K562 (cell line): ENCODE results near the gene S100A3. TPM values are rescaled to one million over a fixed set of nuclear protein-coding genes. Genes with fewer than 3 reads are reported as not detected.
A peak's percentile ranks its signal among the peaks of the same experiment; 100 is the strongest.

Experiments
- ATF7 ChIP-seq: fragments of 450-650 bp; IDR thresholded peaks from 2 replicates; pipeline ENCODE4 v1.7.1; 2014; ENCODE audit warnings: mild to moderate bottlenecking, moderate library complexity
- CEBPZ ChIP-seq: fragments of 150-350 bp; IDR thresholded peaks from 2 replicates; pipeline ENCODE4 v1.6.1; 2014; ENCODE audit warnings: low read depth, mild to moderate bottlenecking, low read length, borderline replicate concordance
- ERF ChIP-seq: fragments of 450-650 bp; formaldehyde crosslinking; IDR thresholded peaks from 2 replicates; pipeline ENCODE4 v1.4.0; 2020; ENCODE audit warnings: mild to moderate bottlenecking, mixed read lengths
- GATA2 ChIP-seq: sonication (generic); formaldehyde crosslinking; IDR thresholded peaks from 2 replicates; pipeline ENCODE4 v1.4.0; 2020; ENCODE audit warnings: mild to moderate bottlenecking, missing genetic modification reagents
- GATAD2B ChIP-seq: fragments of 450-650 bp; IDR thresholded peaks from 2 replicates; pipeline ENCODE4 v1.6.1; 2017; ENCODE audit warnings: mild to moderate bottlenecking, borderline replicate concordance
- GTF3C2 ChIP-seq: IDR thresholded peaks from 3 replicates; pipeline ENCODE4 v1.6.1; 2011; ENCODE audit warnings: borderline replicate concordance, mild to moderate bottlenecking, moderate library complexity; ENCODE audit not compliant: insufficient read length; ENCODE audit errors: extremely low read depth
- KLF1 ChIP-seq: fragments of 450-650 bp; IDR thresholded peaks from 2 replicates; pipeline ENCODE4 v1.6.1; 2016; ENCODE audit warnings: missing genetic modification characterization, missing compliant biosample characterization
- L3MBTL2 ChIP-seq: fragments of 450-650 bp; IDR thresholded peaks from 2 replicates; pipeline ENCODE4 v1.6.1; 2016; ENCODE audit warnings: mild to moderate bottlenecking, moderate library complexity
- NBN ChIP-seq: fragments of 450-650 bp; IDR thresholded peaks from 2 replicates; pipeline ENCODE4 v1.6.1; 2016; ENCODE audit warnings: low read depth, mild to moderate bottlenecking
- NCOR1 ChIP-seq: fragments of 450-650 bp; IDR thresholded peaks from 2 replicates; pipeline ENCODE4 v1.6.1; 2016; ENCODE audit warnings: mild to moderate bottlenecking, moderate library complexity
- NFXL1 ChIP-seq: fragments of 450-650 bp; formaldehyde crosslinking; IDR thresholded peaks from 2 replicates; pipeline ENCODE4 v1.4.0; 2021; ENCODE audit warnings: mild to moderate bottlenecking
- PTBP1 ChIP-seq: fragments of 200-400 bp; formaldehyde crosslinking; IDR thresholded peaks from 2 replicates; pipeline ENCODE4 v1.6.1; 2017; ENCODE audit warnings: low read depth, low read length
- STAT5B ChIP-seq: fragments of 250-450 bp; sonication (Bioruptor Pico); IDR thresholded peaks from 2 replicates; pipeline ENCODE4 v1.8.0; 2021; ENCODE audit warnings: mild to moderate bottlenecking, inconsistent platforms
- TRIM28 ChIP-seq: fragments of 450-650 bp; IDR thresholded peaks from 2 replicates; pipeline ENCODE4 v1.6.1; 2017
- ZBTB43 ChIP-seq: sonication (generic); formaldehyde crosslinking; IDR thresholded peaks from 2 replicates; pipeline ENCODE4 v1.8.0; 2023; ENCODE audit warnings: mild to moderate bottlenecking, missing genetic modification reagents
- ZBTB9 ChIP-seq: fragments of 450-650 bp; formaldehyde crosslinking; IDR thresholded peaks from 2 replicates; pipeline ENCODE4 v1.4.0; 2020; ENCODE audit warnings: mild to moderate bottlenecking, moderate library complexity
- ZNF644 ChIP-seq: fragments of 200-800 bp; sonication (Bioruptor generic); IDR thresholded peaks from 2 replicates; pipeline ENCODE4 v1.6.1; 2016; ENCODE audit warnings: low read depth, missing genetic modification characterization, missing compliant biosample characterization
- ZNF696 ChIP-seq: fragments of 250-450 bp; sonication (Bioruptor Pico); conservative IDR thresholded peaks from 2 replicates; pipeline ENCODE4 v1.4.0; 2020; ENCODE audit warnings: mild to moderate bottlenecking, moderate library complexity
- polyA plus RNA-seq, 8 experiments: library from polyadenylated mRNA; depleted of rRNA in 4 of 8; stranded (reverse) in 5 of 8; unstranded in 3 of 8; fragments of >200 nt; fragmentation: Nextera tagmentation in 2 of 8; fragmentation: Illumina TruSeq in 1 of 8; extraction: Ambion mirVana in 2 of 8; extraction: Trizol in 1 of 8; gene quantifications; 2 replicates each; pipeline versions ENCODE4 v1.2.1 to v1.2.3, GENCODE V29; 2011 to 2014; ENCODE audit warnings: inconsistent platforms in 1 of 8, missing spikeins in 1 of 8
- total RNA-seq, 7 experiments: library from RNA; depleted of rRNA in 6 of 7; stranded (reverse); fragments of >200 nt in 6 of 7; fragmentation: Illumina TruSeq in 2 of 7; extraction: Trizol in 2 of 7; gene quantifications; 2 replicates each; pipeline versions ENCODE4 v1.2.1 to v1.2.3, GENCODE V29; 2011 to 2021; ENCODE audit warnings: low replicate concordance in 1 of 7
- TF ChIP-seq, protein P1 (sequence below): fragments of 450-650 bp; formaldehyde crosslinking; IDR thresholded peaks from 2 replicates; pipeline ENCODE4 v1.4.0; 2020; ENCODE audit warnings: mild to moderate bottlenecking

The S100A3 gene
- total and polyA plus RNA-seq, 9 of the 15 experiments (the other 6 are each of a cell fraction or from before 2014, with no cell fraction given) = 0.08 to 1.7 (median 0.18) TPM; not detected in 4

DNA sequence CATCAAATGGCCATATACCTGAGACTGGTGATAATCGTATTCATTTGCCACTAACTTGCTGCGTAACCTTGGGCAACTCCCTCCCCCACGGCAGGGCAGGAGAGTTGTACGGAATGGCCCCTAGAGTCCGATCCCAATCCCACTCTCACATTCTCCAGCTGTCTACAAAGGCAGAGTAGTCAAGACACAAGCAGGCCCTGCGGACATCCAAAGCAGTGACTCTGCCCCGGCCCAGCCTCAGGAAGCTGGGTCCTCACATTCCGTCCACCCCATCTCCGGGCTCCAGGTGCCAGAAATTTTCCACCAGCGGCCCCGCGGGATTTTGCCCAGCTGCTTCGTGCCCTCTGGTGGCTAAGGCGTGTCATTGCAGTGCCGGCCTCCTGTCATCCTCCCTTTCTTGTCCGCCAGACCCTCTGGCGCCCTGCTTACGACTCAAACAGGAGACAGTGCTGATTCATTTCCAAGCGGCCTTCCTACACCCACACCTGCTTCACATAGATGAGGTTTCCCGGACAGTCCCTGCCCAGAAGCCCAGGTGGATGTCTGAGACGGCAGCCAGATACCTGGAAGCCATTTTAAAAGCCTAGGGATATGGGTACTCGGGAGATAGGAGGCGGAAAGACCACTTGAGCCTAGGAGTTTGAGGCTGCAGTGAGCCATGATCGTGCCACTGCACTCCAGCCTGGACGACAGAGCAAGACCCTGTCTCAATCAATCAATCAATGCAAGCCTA is 19.5 kb upstream of the S100A3 start (continued):
- TF ChIP-seq CEBPZ = no peak
- no peak for TF ChIP-seq ZBTB9 (CRISPR knock-in tag)
- no peak for TF ChIP-seq GATA2
- no peak for TF ChIP-seq ZNF644
- TF ChIP-seq ATF7 = peak; percentile 61
- TF ChIP-seq L3MBTL2 = peak; percentile 73
- no peak for TF ChIP-seq PTBP1
- TF ChIP-seq NFXL1 (CRISPR knock-in tag) = no peak
- TF ChIP-seq, protein P1, sequence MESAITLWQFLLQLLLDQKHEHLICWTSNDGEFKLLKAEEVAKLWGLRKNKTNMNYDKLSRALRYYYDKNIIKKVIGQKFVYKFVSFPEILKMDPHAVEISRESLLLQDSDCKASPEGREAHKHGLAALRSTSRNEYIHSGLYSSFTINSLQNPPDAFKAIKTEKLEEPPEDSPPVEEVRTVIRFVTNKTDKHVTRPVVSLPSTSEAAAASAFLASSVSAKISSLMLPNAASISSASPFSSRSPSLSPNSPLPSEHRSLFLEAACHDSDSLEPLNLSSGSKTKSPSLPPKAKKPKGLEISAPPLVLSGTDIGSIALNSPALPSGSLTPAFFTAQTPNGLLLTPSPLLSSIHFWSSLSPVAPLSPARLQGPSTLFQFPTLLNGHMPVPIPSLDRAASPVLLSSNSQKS (CRISPR knock-in tag) = no peak
- no peak for TF ChIP-seq KLF1 (tag)
- no peak for TF ChIP-seq GATAD2B
- no peak for TF ChIP-seq NCOR1
- no peak for TF ChIP-seq ZBTB43 (CRISPR knock-in tag)
- TF ChIP-seq ZNF696 = no peak
- TF ChIP-seq ERF = no peak
- TF ChIP-seq GTF3C2 = no peak
- TF ChIP-seq TRIM28 = 0 out of 2 replicates have a peak, but pooled peaks have one; percentile 15
- no peak for TF ChIP-seq STAT5B (CRISPR knock-in tag)
- 0 out of 2 replicates have a peak, but pooled peaks have one; percentile 60 for TF ChIP-seq NBN
